ENCODE measurements around the gene FBXL2. TPM values are rescaled to one million over a fixed set of nuclear protein-coding genes. Genes with fewer than 3 reads are reported as not detected.
A peak's percentile ranks its signal among the peaks of the same experiment; 100 is the strongest.

Gene FBXL2
- 11.5 TPM for total RNA-seq (ENCODE audit: unreplicated experiment)
- long read RNA-seq, transcript FBXL2-216 (15 exons, 3,847 nt), result major isoform, 5 of 10 reads
- long read RNA-seq, partial matches to known transcripts, result 1 of 10 reads
- long read RNA-seq, other reads (novel, unspliced or antisense), result 4 of 10 reads

- TF ChIP-seq CTCF (IDR thresholded peaks at IDR 0.05; ENCODE audit: unreplicated experiment), result no peak
Observed at GRCh38 chr3:33277193-33277882, at the start of gene FBXL2. Gene FBXL2 (plus strand): TSS chr3:33277442. CDS start chr3:33277513, 71 bp downstream.

GRCh38 chr3:33229066-33229465 lies 48.2 kb upstream of the FBXL2 start:
- Mint-ChIP-seq H3K27ac (ENCODE audit: unreplicated experiment) (peak overlapping the region; percentile 54), H3K36me3 (ENCODE audit: low read depth, unreplicated experiment) (no peaks in the 10 kb centered on the region), H3K9me3 (ENCODE audit: unreplicated experiment) (no peaks in the 10 kb centered on the region), H3K4me3 (ENCODE audit: unreplicated experiment) (no peak overlapping the region), H3K4me1 (ENCODE audit: unreplicated experiment) (no peaks in the 10 kb centered on the region), H3K27me3 (ENCODE audit: unreplicated experiment) (peaks cover 4% of the 10 kb centered on the region)
- DNase-seq (ENCODE audit: low spot score), result no peak
- TF ChIP-seq CTCF (IDR thresholded peaks at IDR 0.05; ENCODE audit: unreplicated experiment), result no peak

More at GRCh38 chr3:33277193-33277882, at the start of gene FBXL2:
- H3K27ac Mint-ChIP-seq (ENCODE audit: unreplicated experiment), result no peak within 1 kb of the TSS
- peak; percentile 90 for DNase-seq (ENCODE audit: low spot score)
- no peaks in the 10 kb centered on the region for H3K36me3 Mint-ChIP-seq (ENCODE audit: low read depth, unreplicated experiment)
- H3K27me3 Mint-ChIP-seq (ENCODE audit: unreplicated experiment), result no peaks in the 10 kb centered on the region
- H3K9me3 Mint-ChIP-seq (ENCODE audit: unreplicated experiment), result no peaks in the 10 kb centered on the region
- peak within 1 kb of the TSS; percentile 90 for H3K4me3 Mint-ChIP-seq (ENCODE audit: unreplicated experiment)
- peaks cover 8% of the 10 kb centered on the region for H3K4me1 Mint-ChIP-seq (ENCODE audit: unreplicated experiment)

- Mint-ChIP-seq H3K27ac (ENCODE audit: unreplicated experiment) (no peak overlapping the region), H3K4me3 (ENCODE audit: unreplicated experiment) (no peak overlapping the region), H3K36me3 (ENCODE audit: low read depth, unreplicated experiment) (no peaks in the 10 kb centered on the region), H3K27me3 (ENCODE audit: unreplicated experiment) (peaks cover 4% of the 10 kb centered on the region), H3K4me1 (ENCODE audit: unreplicated experiment) (no peaks in the 10 kb centered on the region), H3K9me3 (ENCODE audit: unreplicated experiment) (no peaks in the 10 kb centered on the region)
- no peak for TF ChIP-seq CTCF (IDR thresholded peaks at IDR 0.05; ENCODE audit: unreplicated experiment)
- DNase-seq (ENCODE audit: low spot score), result no peak
Observed at GRCh38 chr3:33229947-33230346, 47.3 kb upstream of the FBXL2 start.

- no peak overlapping the region for H3K27ac Mint-ChIP-seq (ENCODE audit: unreplicated experiment)
- DNase-seq (ENCODE audit: low spot score), result no peak
- H3K27me3 Mint-ChIP-seq (ENCODE audit: unreplicated experiment), result peaks cover 4% of the 10 kb centered on the region
- no peak for TF ChIP-seq CTCF (IDR thresholded peaks at IDR 0.05; ENCODE audit: unreplicated experiment)
- H3K4me3 Mint-ChIP-seq (ENCODE audit: unreplicated experiment), result no peak overlapping the region
- H3K36me3 Mint-ChIP-seq (ENCODE audit: low read depth, unreplicated experiment), result no peaks in the 10 kb centered on the region
- H3K4me1 Mint-ChIP-seq (ENCODE audit: unreplicated experiment), result no peaks in the 10 kb centered on the region
- no peaks in the 10 kb centered on the region for H3K9me3 Mint-ChIP-seq (ENCODE audit: unreplicated experiment)
Observed at GRCh38 chr3:33231756-33232465, 45.3 kb upstream of the FBXL2 start.

- Mint-ChIP-seq H3K27me3 (ENCODE audit: unreplicated experiment) (peaks cover 4% of the 10 kb centered on the region), H3K9me3 (ENCODE audit: unreplicated experiment) (no peaks in the 10 kb centered on the region), H3K4me1 (ENCODE audit: unreplicated experiment) (no peaks in the 10 kb centered on the region), H3K36me3 (ENCODE audit: low read depth, unreplicated experiment) (no peaks in the 10 kb centered on the region), H3K27ac (ENCODE audit: unreplicated experiment) (no peak overlapping the region), H3K4me3 (ENCODE audit: unreplicated experiment) (no peak overlapping the region)
- TF ChIP-seq CTCF (IDR thresholded peaks at IDR 0.05; ENCODE audit: unreplicated experiment), result no peak
- DNase-seq (ENCODE audit: low spot score), result no peak
Observed at GRCh38 chr3:33233884-33234283, 43.4 kb upstream of the FBXL2 start.
